DND-41 (cell line): ENCODE data around the gene SEMA4C.

Experiments used
- EZH2 ChIP-seq: IDR thresholded peaks from 3 replicates; pipeline ENCODE4 v1.6.1; 2012; ENCODE audit warnings: borderline replicate concordance, low read depth, mild to moderate bottlenecking, moderate library complexity, low read length, inconsistent platforms; ENCODE audit not compliant: severe bottlenecking
- TF ChIP-seq, protein P1 (sequence below): IDR thresholded peaks from 2 replicates; pipeline ENCODE4 v1.5.1; 2012; ENCODE audit warnings: borderline replicate concordance, low read length, moderate library complexity, mild to moderate bottlenecking; ENCODE audit not compliant: poor library complexity, severe bottlenecking; ENCODE audit errors: extremely low read depth

DNA sequence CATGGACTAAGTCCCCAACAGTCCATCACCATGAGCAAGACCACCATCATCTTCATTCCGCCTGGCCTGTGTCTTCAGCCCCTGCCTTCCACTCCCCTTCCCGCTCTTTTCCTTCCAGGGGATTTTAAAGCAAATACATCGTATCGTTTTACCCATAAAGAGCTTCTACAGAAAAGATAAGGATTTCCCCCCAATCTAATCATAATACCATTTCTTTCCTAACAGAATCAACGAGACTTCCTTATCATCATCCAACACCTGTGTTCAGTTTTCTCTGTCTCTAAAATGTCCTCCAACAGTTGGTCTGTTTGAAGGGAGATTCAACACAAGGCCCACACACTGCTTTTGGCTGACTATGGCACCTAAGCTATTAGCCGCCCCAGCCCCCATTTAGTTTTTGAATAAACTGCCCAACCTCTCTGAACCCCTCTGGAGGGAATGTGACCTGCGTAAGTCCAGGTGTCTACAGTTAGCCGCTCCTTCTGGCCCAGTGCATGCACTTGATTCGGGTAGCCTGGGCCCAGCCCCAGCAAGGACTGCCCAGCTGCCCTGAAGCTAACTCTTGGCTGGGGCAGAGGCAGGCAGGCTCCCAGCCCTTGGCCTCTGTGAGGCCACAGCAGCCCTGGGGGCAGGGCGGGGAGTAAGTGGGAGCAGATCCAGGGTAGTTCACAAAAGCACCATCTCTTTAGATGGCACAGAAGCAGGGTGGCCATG is 25.3 kb upstream of the SEMA4C start:
- TF ChIP-seq, protein P1, sequence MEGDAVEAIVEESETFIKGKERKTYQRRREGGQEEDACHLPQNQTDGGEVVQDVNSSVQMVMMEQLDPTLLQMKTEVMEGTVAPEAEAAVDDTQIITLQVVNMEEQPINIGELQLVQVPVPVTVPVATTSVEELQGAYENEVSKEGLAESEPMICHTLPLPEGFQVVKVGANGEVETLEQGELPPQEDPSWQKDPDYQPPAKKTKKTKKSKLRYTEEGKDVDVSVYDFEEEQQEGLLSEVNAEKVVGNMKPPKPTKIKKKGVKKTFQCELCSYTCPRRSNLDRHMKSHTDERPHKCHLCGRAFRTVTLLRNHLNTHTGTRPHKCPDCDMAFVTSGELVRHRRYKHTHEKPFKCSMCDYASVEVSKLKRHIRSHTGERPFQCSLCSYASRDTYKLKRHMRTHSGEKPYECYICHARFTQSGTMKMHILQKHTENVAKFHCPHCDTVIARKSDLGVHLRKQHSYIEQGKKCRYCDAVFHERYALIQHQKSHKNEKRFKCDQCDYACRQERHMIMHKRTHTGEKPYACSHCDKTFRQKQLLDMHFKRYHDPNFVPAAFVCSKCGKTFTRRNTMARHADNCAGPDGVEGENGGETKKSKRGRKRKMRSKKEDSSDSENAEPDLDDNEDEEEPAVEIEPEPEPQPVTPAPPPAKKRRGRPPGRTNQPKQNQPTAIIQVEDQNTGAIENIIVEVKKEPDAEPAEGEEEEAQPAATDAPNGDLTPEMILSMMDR: no peak
- TF ChIP-seq EZH2: no peak
